H9 (cell line): ENCODE results near the gene CFAP97. TPM values are rescaled to one million over a fixed set of nuclear protein-coding genes. Genes with fewer than 3 reads are reported as not detected.

Experiments used
- DNase-seq: peaks from one replicate; pipeline ENCODE4 v3.0.0-alpha.2; 2017
- H2AFZ ChIP-seq: one replicate; pipeline ENCODE4 v1.6.1; 2013; ENCODE audit warnings: mild to moderate bottlenecking, low read length, control low read depth, moderate library complexity
- H2AK5ac ChIP-seq: 2 replicates; pipeline ENCODE4 v1.6.1; 2013; ENCODE audit warnings: low read length, control low read depth, mixed read lengths; ENCODE audit not compliant: insufficient read length
- H2BK120ac ChIP-seq: one replicate; pipeline ENCODE4 v1.6.1; 2013; ENCODE audit warnings: low read depth, mild to moderate bottlenecking, low read length, control low read depth, inconsistent platforms; ENCODE audit not compliant: poor library complexity, severe bottlenecking
- H2BK12ac ChIP-seq: 2 replicates; pipeline ENCODE4 v1.6.1; 2013; ENCODE audit warnings: low read length, control low read depth, mixed read lengths, low read depth; ENCODE audit not compliant: insufficient read length
- H2BK15ac ChIP-seq: 2 replicates; pipeline ENCODE4 v1.6.1; 2013; ENCODE audit warnings: low read depth, low read length, control low read depth
- H2BK20ac ChIP-seq: one replicate; pipeline ENCODE4 v1.6.1; 2013; ENCODE audit warnings: low read depth, mild to moderate bottlenecking, low read length, control low read depth, inconsistent platforms; ENCODE audit not compliant: poor library complexity, severe bottlenecking
- H2BK5ac ChIP-seq: 2 replicates; pipeline ENCODE4 v1.6.1; 2013; ENCODE audit warnings: low read length, control low read depth, mixed read lengths; ENCODE audit not compliant: insufficient read length
- H3K14ac ChIP-seq: 2 replicates; pipeline ENCODE4 v1.6.1; 2013; ENCODE audit warnings: low read length, control low read depth; ENCODE audit not compliant: insufficient read depth
- H3K18ac ChIP-seq: 2 replicates; pipeline ENCODE4 v1.6.1; 2013; ENCODE audit warnings: low read depth, mild to moderate bottlenecking, mixed read lengths, low read length, control low read depth; ENCODE audit not compliant: insufficient read length
- H3K23ac ChIP-seq: 2 replicates; pipeline ENCODE4 v1.6.1; 2013; ENCODE audit warnings: low read length, control low read depth, mixed read lengths, low read depth; ENCODE audit not compliant: insufficient read length
- H3K23me2 ChIP-seq: 2 replicates; pipeline ENCODE4 v1.6.1; 2013; ENCODE audit warnings: low read depth, mild to moderate bottlenecking, mixed read lengths, low read length, control low read depth; ENCODE audit not compliant: insufficient read length, poor library complexity, severe bottlenecking
- H3K27ac ChIP-seq: 2 replicates; pipeline ENCODE4 v1.5.1; 2013; ENCODE audit warnings: low read length, control low read depth, mixed read lengths, low read depth; ENCODE audit not compliant: insufficient read length
- H3K27me3 ChIP-seq: 2 replicates; pipeline ENCODE4 v1.6.1; 2013; ENCODE audit warnings: low read length, control low read depth, inconsistent platforms; ENCODE audit not compliant: insufficient read depth
- H3K4ac ChIP-seq: 2 replicates; pipeline ENCODE4 v1.6.1; 2013; ENCODE audit warnings: low read depth, mild to moderate bottlenecking, control low read depth, inconsistent platforms, low read length, moderate library complexity
- H3K4me1 ChIP-seq: 2 replicates; pipeline ENCODE4 v1.6.1; 2013; ENCODE audit warnings: low read length, control low read depth, inconsistent platforms; ENCODE audit not compliant: insufficient read depth
- H3K4me2 ChIP-seq: 2 replicates; pipeline ENCODE4 v1.6.1; 2013; ENCODE audit warnings: low read length, control low read depth, mixed read lengths; ENCODE audit not compliant: insufficient read length, insufficient read depth
- H3K56ac ChIP-seq: 2 replicates; pipeline ENCODE4 v1.6.1; 2013; ENCODE audit warnings: low read depth, mild to moderate bottlenecking, mixed read lengths, low read length, control low read depth; ENCODE audit not compliant: insufficient read length
- H3K79me1 ChIP-seq: 2 replicates; pipeline ENCODE4 v1.6.1; 2013; ENCODE audit warnings: low read depth, mild to moderate bottlenecking, moderate library complexity, low read length, control low read depth, inconsistent platforms; ENCODE audit not compliant: insufficient read depth, poor library complexity, severe bottlenecking
- H3K79me2 ChIP-seq: 2 replicates; pipeline ENCODE4 v1.6.1; 2013; ENCODE audit warnings: low read length, control low read depth, inconsistent platforms; ENCODE audit not compliant: insufficient read depth
- H3K9ac ChIP-seq: 2 replicates; pipeline ENCODE4 v1.6.1; 2013; ENCODE audit warnings: low read length, control low read depth, mixed read lengths; ENCODE audit not compliant: insufficient read length; ENCODE audit errors: extremely low read depth
- H3K9me3 ChIP-seq: one replicate; pipeline ENCODE4 v1.6.1; 2013; ENCODE audit warnings: low read depth, low read length, inconsistent platforms; ENCODE audit not compliant: control insufficient read depth
- H3T11ph ChIP-seq: one replicate; pipeline ENCODE4 v1.6.1; 2013; ENCODE audit warnings: mild to moderate bottlenecking, low read length, control low read depth, inconsistent platforms
- H4K20me1 ChIP-seq: one replicate; pipeline ENCODE4 v1.6.1; 2013; ENCODE audit not compliant: control insufficient read depth, insufficient read length, insufficient read depth
- H4K5ac ChIP-seq: 2 replicates; pipeline ENCODE4 v1.6.1; 2013; ENCODE audit warnings: low read depth, mild to moderate bottlenecking, mixed read lengths, low read length, control low read depth; ENCODE audit not compliant: insufficient read length
- H4K8ac ChIP-seq: replicated peaks from 2 replicates; pipeline ENCODE4 v1.6.1; 2013; ENCODE audit warnings: low read length, control low read depth, mixed read lengths, low read depth; ENCODE audit not compliant: insufficient read length
- H4K91ac ChIP-seq: 2 replicates; pipeline ENCODE4 v1.6.1; 2013; ENCODE audit warnings: low read depth, mild to moderate bottlenecking, moderate library complexity, mixed read lengths, low read length, control low read depth; ENCODE audit not compliant: insufficient read length
- H3K27ac Mint-ChIP-seq, 3 experiments: 2 replicates in 2 of 3; 3 replicates in 1 of 3; pipeline ENCODE4 v1.8.0; 2020 to 2021; ENCODE audit warnings: mixed read lengths in 3 of 3, mild to moderate bottlenecking in 1 of 3, moderate library complexity in 1 of 3
- H3K27me3 Mint-ChIP-seq: 2 replicates; pipeline ENCODE4 v1.8.0; 2021; ENCODE audit warnings: low read depth, mild to moderate bottlenecking, moderate library complexity, mixed read lengths
- H3K36me3 Mint-ChIP-seq, 3 experiments: 2 replicates in 2 of 3; 3 replicates in 1 of 3; pipeline ENCODE4 v1.8.0; 2020 to 2021; ENCODE audit warnings: low read depth in 3 of 3, mixed read lengths in 3 of 3; ENCODE audit not compliant: insufficient read depth in 1 of 3
- H3K4me1 Mint-ChIP-seq, 2 experiments: 2 replicates each; pipeline ENCODE4 v1.8.0; 2020; ENCODE audit warnings: mixed read lengths in 2 of 2
- H3K4me3 Mint-ChIP-seq, 2 experiments: 2 replicates in 1 of 2; 3 replicates in 1 of 2; pipeline ENCODE4 v1.8.0; 2020 to 2021; ENCODE audit warnings: mild to moderate bottlenecking in 2 of 2, mixed read lengths in 2 of 2, moderate library complexity in 1 of 2
- H3K9me3 Mint-ChIP-seq, 2 experiments: 2 replicates in 1 of 2; 3 replicates in 1 of 2; pipeline ENCODE4 v1.8.0; 2020; ENCODE audit warnings: mild to moderate bottlenecking in 2 of 2, mixed read lengths in 2 of 2, moderate library complexity in 1 of 2
- WGBS: extraction: QIAGEN DNeasy Blood & Tissue Kit; methylation state at CpG from one replicate; pipeline ENCODE4 v1.1.7; 2013; ENCODE audit warnings: missing lambda C conversion rate, low lambda C conversion rate, mixed read lengths; ENCODE audit not compliant: insufficient read length; ENCODE audit errors: extremely low coverage; 5-methylcytosine and 5-hydroxymethylcytosine counted together
- total RNA-seq: library from RNA; stranded (reverse); gene quantifications from 2 replicates; pipeline ENCODE4 v1.2.1, GENCODE V29; 2021
- TF ChIP-seq, protein P1 (sequence below): fragments of 200-600 bp; sonication (generic); conservative IDR thresholded peaks from 3 replicates; pipeline ENCODE4 v1.8.0; 2021; ENCODE audit warnings: antibody characterized with exemption, mild to moderate bottlenecking

Gene CFAP97
- total RNA-seq, 1 experiment from 2014 or later, result 39.3 TPM

DNA sequence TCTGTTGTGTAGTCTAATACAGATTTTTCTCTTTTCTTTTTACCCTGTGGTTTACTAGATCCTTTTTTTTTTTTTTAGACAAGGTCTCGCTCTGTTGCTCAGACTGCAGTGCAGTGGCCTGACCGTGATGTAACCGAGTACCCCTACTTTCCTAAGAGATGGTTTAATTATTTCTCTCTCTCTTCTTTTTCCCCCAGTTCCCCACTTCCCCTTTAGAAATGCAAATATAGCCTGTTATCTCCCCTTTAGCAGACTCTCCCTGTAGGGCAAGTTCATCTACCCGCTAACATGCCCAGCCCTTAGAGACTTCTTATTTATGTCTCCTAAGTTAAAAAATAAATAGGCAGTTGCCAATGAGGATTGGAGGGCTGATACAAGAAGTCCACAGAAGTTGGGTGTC lies 10.1 kb upstream of the CFAP97 start:
- H4K8ac ChIP-seq, result no peak overlapping the region
- no peak overlapping the region for H3T11ph ChIP-seq
- WGBS, result no CpG with 5 or more reads among the region's 4 CpGs
- H3K4me1 Mint-ChIP-seq, result peaks cover 38 to 46% of the 10 kb centered on the region in 2 experiments
- H3K14ac ChIP-seq, result no peak overlapping the region
- no peak overlapping the region for H3K27ac ChIP-seq
- H3K27me3 ChIP-seq, result no peaks in the 10 kb centered on the region
- H3K9me3 ChIP-seq, result no peaks in the 10 kb centered on the region
- no peak overlapping the region for H3K23ac ChIP-seq
- H3K4me2 ChIP-seq, result no peak overlapping the region
- TF ChIP-seq, protein P1, sequence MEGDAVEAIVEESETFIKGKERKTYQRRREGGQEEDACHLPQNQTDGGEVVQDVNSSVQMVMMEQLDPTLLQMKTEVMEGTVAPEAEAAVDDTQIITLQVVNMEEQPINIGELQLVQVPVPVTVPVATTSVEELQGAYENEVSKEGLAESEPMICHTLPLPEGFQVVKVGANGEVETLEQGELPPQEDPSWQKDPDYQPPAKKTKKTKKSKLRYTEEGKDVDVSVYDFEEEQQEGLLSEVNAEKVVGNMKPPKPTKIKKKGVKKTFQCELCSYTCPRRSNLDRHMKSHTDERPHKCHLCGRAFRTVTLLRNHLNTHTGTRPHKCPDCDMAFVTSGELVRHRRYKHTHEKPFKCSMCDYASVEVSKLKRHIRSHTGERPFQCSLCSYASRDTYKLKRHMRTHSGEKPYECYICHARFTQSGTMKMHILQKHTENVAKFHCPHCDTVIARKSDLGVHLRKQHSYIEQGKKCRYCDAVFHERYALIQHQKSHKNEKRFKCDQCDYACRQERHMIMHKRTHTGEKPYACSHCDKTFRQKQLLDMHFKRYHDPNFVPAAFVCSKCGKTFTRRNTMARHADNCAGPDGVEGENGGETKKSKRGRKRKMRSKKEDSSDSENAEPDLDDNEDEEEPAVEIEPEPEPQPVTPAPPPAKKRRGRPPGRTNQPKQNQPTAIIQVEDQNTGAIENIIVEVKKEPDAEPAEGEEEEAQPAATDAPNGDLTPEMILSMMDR, result no peak
- peaks cover 2% of the 10 kb centered on the region; the same call in 1 of the 2 replicates for H3K79me2 ChIP-seq
- H3K23me2 ChIP-seq, result peaks cover 6% of the 10 kb centered on the region
- no peak overlapping the region for H4K91ac ChIP-seq
- peaks cover 1% of the 10 kb centered on the region; the same call in 1 of the 2 replicates for H3K27me3 Mint-ChIP-seq
- peak overlapping the region in 2 of 3 experiments; percentile 1 to 49; a peak in 2 of 7 replicates for H3K27ac Mint-ChIP-seq
- no peak overlapping the region for H2AK5ac ChIP-seq
- no peaks in the 10 kb centered on the region for H4K20me1 ChIP-seq
- H4K5ac ChIP-seq, result no peak overlapping the region
- no peak overlapping the region for H3K56ac ChIP-seq
- no peak overlapping the region for H3K18ac ChIP-seq
- no peak for DNase-seq
- H3K4me1 ChIP-seq, result peaks cover 8% of the 10 kb centered on the region
- no peak overlapping the region for H2BK5ac ChIP-seq
- 0 out of 5 replicates have a peak, but pooled peaks cover 0 to 1% of the 10 kb centered on the region in 2 experiments for H3K9me3 Mint-ChIP-seq
- no peaks in the 10 kb centered on the region for H3K79me1 ChIP-seq
- H2AFZ ChIP-seq, result no peak overlapping the region
- no peak overlapping the region for H3K9ac ChIP-seq
- H2BK12ac ChIP-seq, result no peak overlapping the region
- H2BK15ac ChIP-seq, result no peak overlapping the region
- no peak overlapping the region for H2BK20ac ChIP-seq
- peaks cover 0 to 3% (median 0%) of the 10 kb centered on the region in 3 experiments; a peak in 3 of 7 replicates for H3K36me3 Mint-ChIP-seq
- no peak overlapping the region for H2BK120ac ChIP-seq
- H3K4ac ChIP-seq, result no peak overlapping the region
- H3K4me3 Mint-ChIP-seq, result peak overlapping the region in 1 of 2 experiments; percentile 58; a peak in 4 of 5 replicates
